LNCaP clone FGC (cell line): Measurements from ENCODE around the gene POC1B.

ENCODE experiments used
- DNase-seq: peaks from one replicate; pipeline ENCODE4 v3.0.0-alpha.2; 2011; ENCODE audit warnings: low read depth
- H3K4me3 ChIP-seq: 2 replicates; pipeline ENCODE4 v1.5.1; 2011; ENCODE audit warnings: mild to moderate bottlenecking, low read depth, low read length, control low read depth
- TF ChIP-seq, protein P1 (sequence below): IDR thresholded peaks from 2 replicates; pipeline ENCODE4 v1.5.1; 2012; ENCODE audit warnings: mild to moderate bottlenecking; ENCODE audit not compliant: control insufficient read depth, insufficient read depth; ENCODE audit errors: extremely low read depth

Gene POC1B

DNA sequence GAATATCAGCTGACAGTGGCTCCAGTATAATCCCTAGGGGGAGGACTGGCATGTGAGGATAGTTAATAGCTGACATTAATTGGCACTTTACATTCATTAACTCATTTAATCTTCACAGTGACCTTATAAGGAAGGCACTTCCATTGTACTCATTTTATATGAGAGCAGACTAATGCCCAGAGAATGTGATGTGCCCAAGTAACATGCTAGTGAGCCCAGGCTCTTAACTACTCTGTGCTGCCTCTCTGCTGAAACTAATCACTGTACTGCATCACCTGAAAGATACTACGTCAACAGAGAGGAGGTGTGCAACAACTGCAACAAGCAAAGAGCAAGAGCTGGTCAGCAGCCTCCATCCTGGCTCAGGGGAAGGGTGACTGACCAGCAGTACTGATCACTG is 41.4 kb downstream of the POC1B start:
- no peak overlapping the region for H3K4me3 ChIP-seq
- no peak for DNase-seq
- TF ChIP-seq, protein P1, sequence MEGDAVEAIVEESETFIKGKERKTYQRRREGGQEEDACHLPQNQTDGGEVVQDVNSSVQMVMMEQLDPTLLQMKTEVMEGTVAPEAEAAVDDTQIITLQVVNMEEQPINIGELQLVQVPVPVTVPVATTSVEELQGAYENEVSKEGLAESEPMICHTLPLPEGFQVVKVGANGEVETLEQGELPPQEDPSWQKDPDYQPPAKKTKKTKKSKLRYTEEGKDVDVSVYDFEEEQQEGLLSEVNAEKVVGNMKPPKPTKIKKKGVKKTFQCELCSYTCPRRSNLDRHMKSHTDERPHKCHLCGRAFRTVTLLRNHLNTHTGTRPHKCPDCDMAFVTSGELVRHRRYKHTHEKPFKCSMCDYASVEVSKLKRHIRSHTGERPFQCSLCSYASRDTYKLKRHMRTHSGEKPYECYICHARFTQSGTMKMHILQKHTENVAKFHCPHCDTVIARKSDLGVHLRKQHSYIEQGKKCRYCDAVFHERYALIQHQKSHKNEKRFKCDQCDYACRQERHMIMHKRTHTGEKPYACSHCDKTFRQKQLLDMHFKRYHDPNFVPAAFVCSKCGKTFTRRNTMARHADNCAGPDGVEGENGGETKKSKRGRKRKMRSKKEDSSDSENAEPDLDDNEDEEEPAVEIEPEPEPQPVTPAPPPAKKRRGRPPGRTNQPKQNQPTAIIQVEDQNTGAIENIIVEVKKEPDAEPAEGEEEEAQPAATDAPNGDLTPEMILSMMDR: no peak

DNA sequence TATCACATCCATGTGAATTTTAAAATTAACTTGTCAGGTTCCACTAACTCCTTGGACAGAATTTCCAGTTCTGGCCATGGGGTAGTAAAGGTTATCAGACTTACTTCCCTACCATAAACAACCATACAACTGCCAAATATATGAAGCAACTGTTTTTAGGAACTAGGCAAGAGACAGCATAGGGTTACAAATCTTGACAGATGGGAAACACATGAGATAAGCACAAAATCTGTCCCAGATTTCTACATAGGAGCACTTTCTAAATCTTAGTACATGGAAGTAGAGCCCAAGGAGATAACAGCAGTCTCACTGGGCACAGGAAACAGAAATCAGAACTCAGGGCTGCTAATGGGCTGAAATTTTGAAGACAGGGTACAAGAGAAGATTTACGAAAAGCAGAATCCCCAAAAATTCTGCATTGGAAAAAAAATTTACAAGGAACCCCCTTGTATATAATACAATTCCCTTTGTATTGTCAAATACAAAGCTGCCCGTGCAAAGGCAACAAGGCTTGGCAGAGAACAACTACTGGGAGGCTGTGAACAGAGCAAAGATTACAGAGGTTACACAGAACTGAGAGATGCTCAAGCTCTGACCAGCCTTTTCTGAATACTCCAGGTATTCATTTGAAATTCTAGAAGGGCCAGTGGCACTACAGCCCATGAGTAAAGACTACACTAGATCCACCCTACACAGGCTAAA is 44.5 kb downstream of the POC1B start:
- TF ChIP-seq, protein P1: no peak
- DNase-seq: no peak
- H3K4me3 ChIP-seq: no peak overlapping the region

DNA sequence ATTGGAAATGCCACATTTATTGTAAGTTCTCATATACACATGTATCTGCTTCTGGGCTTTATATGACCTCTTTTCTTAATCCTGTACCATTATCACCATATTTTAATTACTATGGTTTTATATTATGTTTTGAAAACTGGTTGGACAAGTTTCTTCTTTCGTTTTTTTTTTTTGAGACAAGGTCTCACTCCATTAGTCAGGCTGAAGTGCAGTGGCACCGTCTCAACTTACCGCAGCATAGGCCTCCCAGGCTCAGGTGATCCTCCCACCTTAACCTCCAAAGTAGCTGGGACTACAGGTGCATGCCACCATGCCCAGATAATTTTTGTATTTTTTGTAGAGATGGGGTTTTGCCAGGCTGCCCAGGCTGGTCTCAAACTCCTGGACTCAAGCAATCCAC is 45.9 kb downstream of the POC1B start:
- no peak overlapping the region for H3K4me3 ChIP-seq
- DNase-seq: no peak
- TF ChIP-seq, protein P1: no peak

DNA sequence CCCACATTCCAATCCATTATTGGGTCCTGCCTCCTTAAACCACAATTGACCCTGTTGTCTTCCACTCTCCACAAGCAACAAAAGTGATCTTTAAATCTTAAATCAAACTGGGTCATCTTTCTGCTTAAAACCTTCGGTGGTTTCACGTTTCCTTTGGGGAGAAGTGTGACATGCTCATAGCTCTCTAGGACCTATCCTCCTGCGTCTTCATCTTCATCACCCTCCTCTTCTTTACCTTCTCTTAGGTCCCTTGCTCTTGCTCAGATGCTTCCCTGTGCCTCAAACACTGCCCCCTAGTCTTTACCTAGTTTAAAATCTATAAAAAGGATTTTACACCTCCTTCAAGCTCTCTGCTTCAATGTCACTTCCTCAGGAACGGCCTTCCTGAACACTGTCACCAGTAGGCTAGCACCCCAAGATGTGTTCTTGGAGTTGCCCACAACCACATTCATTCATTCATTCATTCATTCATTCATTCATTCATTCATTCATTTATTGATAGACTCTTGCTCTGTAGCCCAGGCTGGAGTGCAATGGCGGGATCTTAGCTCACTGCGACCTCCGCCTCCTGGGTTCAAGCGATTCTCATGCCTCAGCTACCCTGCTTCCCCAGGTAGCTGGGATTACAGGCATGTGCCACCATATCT is 48.1 kb downstream of the POC1B start:
- H3K4me3 ChIP-seq: no peak overlapping the region
- TF ChIP-seq, protein P1: no peak

DNA sequence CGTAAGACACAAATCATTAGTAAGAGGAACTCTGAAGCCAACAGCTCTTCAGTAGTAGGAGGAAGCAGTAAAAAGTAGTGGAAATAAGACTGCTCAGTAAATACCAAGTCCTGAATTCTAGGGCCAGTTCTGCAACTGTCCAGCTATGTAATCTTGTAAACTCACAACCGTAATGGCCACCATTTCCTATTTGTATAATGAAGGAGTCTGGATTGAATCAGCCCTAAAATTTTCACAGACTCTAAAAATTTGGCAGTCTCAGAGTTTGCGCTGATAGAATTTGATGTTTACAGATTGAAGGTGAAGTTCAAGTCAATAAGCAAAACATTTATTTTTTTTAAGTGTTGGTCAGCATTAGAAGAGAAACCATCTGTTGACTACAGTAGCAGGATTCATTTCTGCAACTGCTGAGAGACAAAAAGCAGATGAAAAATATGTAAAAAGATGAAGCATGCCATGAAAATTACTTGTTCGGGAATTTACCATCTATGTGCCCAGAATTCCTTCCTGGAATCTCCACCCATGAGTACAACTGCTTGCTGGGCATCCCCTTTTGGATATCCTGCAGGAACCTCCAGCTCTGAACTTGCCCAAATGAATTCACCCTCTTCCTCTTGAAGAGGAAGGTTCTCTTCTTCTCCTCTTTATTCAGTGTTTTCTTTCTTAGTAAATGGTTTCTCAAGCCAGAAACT is 48.8 kb downstream of the POC1B start:
- DNase-seq: no peak
- H3K4me3 ChIP-seq: no peak overlapping the region
- TF ChIP-seq, protein P1: no peak

More for the DNA sequence above, 48.1 kb downstream of the POC1B start:
- no peak for DNase-seq

DNA sequence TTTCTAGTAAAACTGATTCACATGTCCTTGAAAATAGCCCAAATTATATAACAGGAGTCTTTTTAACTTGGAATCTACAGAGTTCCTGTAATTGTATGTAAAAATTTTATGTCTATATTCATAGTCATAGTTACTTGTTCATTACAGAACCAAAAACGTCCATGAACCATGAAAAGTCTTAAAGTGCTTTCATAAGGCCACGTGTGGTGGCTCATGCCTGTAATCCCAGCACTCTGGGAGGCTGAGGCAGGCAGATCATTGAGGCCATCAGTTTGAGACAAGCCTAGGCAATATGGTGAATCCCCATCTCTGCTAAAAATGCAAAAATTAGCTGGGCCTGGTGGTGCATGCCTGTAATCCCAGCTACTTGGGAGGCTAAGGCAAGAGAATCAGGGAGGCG is 49.6 kb downstream of the POC1B start:
- TF ChIP-seq, protein P1: no peak
- H3K4me3 ChIP-seq: no peak overlapping the region
- DNase-seq: no peak
